ENCODE measurements around the gene AREL1. TPM values are rescaled to one million over a fixed set of nuclear protein-coding genes. Genes with fewer than 3 reads are reported as not detected.
A peak's percentile ranks its signal among the peaks of the same experiment; 100 is the strongest.

AREL1 gene
- total RNA-seq, 1 experiment from 2014 or later, result 44.7 TPM

GRCh38 chr14:74616507-74616906 lies 96.4 kb downstream of the AREL1 start:
- no peak for TF ChIP-seq CTCF (IDR thresholded peaks at IDR 0.05)
- TF ChIP-seq REST (IDR thresholded peaks at IDR 0.05; ENCODE audit: insufficient read depth in 1 of 2, low read depth in 2 of 2, low read length in 1 of 2), result no peak
- intact Hi-C loops (cut with micrococcal nuclease; ENCODE audit: unreplicated experiment), result loop anchor here (10.0 kb wide), 1 partner anchor 68 kb away; no protein-coding TSS in a partner anchor
- POLR2A ChIA-PET, result no interaction called here
- DNase-seq (ENCODE audit: low read depth, low spot score), result no peak
- Histone ChIP-seq H3K27me3 (ENCODE audit: control insufficient read depth, insufficient read depth, low read length) (no peaks in the 10 kb centered on the region), H3K9me3 (ENCODE audit: control insufficient read depth, insufficient read depth, low read depth, low read length) (no peaks in the 10 kb centered on the region), H3K27ac (ENCODE audit: low read length) (peak overlapping the region; percentile 95), H3K4me3 (ENCODE audit: low read depth in 2 of 2, low read length in 2 of 2) (no peak overlapping the region), H3K36me3 (ENCODE audit: control insufficient read depth, insufficient read depth, low read length) (no peaks in the 10 kb centered on the region), H3K4me1 (ENCODE audit: control insufficient read depth, insufficient read depth, low read length) (peaks cover 83% of the 10 kb centered on the region)
- no peak for ATAC-seq
- no TSS peak for BruUV-seq (replicated peaks)
- CTCF ChIA-PET, result no interaction called here
- in situ Hi-C loops (cut with HindIII; ENCODE audit: low pct_unique_long_range_greater_than_20kb, low sequenced_read_pairs), result no loop called here

- BruUV-seq (replicated peaks), result no TSS peak
- no peaks in the 10 kb centered on the region for H3K9me3 ChIP-seq (ENCODE audit: control insufficient read depth, insufficient read depth, low read depth, low read length)
- ChIA-PET POLR2A (no interaction called here), CTCF (no interaction called here)
- intact Hi-C loops (cut with micrococcal nuclease; ENCODE audit: unreplicated experiment), result loop anchor here (10.0 kb wide), 1 partner anchor 69 kb away; no protein-coding TSS in a partner anchor
- ATAC-seq (no peak), DNase-seq (ENCODE audit: low read depth, low spot score) (no peak)
- TF ChIP-seq CTCF (IDR thresholded peaks at IDR 0.05), result no peak
- no peak for TF ChIP-seq POLR2AphosphoS5 (IDR thresholded peaks at IDR 0.05; ENCODE audit: low read depth, low read length)
- no peak for TF ChIP-seq TCF7L2 (IDR thresholded peaks at IDR 0.05; ENCODE audit: low read depth, low read length)
- no peak for TF ChIP-seq SIN3A (IDR thresholded peaks at IDR 0.05; ENCODE audit: borderline replicate concordance, insufficient read depth, low read depth, low read length)
- TF ChIP-seq REST (IDR thresholded peaks at IDR 0.05; ENCODE audit: insufficient read depth in 1 of 2, low read depth in 2 of 2, low read length in 1 of 2), result no peak
- in situ Hi-C loops (cut with HindIII; ENCODE audit: low pct_unique_long_range_greater_than_20kb, low sequenced_read_pairs), result no loop called here
- H3K4me1 ChIP-seq (ENCODE audit: control insufficient read depth, insufficient read depth, low read length), result peaks cover 75% of the 10 kb centered on the region
- peak overlapping the region; percentile 95 for H3K27ac ChIP-seq (ENCODE audit: low read length)
- H3K4me3 ChIP-seq (ENCODE audit: low read depth in 2 of 2, low read length in 2 of 2), result no peak overlapping the region
- H3K27me3 ChIP-seq (ENCODE audit: control insufficient read depth, insufficient read depth, low read length), result no peaks in the 10 kb centered on the region
- no peaks in the 10 kb centered on the region for H3K36me3 ChIP-seq (ENCODE audit: control insufficient read depth, insufficient read depth, low read length)
Measured at GRCh38 chr14:74615735-74616134, 97.1 kb downstream of the AREL1 start.
